ENCODE measurements around the gene BIRC7.

- TF ChIP-seq ZNF384 (IDR thresholded peaks at IDR 0.05) (no peak), SUZ12 (IDR thresholded peaks at IDR 0.05) (no peak), HDGF (IDR thresholded peaks at IDR 0.05; ENCODE audit: borderline replicate concordance) (no peak), PKNOX1 (IDR thresholded peaks at IDR 0.05) (no peak), LEF1 (IDR thresholded peaks at IDR 0.05; ENCODE audit: borderline replicate concordance) (no peak), BHLHE40 (IDR thresholded peaks at IDR 0.05; ENCODE audit: borderline replicate concordance) (no peak), TARDBP (IDR thresholded peaks at IDR 0.05) (no peak), FOXK2 (IDR thresholded peaks at IDR 0.05) (no peak), FOXM1 (IDR thresholded peaks at IDR 0.05; ENCODE audit: borderline replicate concordance) (no peak), ELF4 (IDR thresholded peaks at IDR 0.05) (no peak), NFRKB (IDR thresholded peaks at IDR 0.05) (no peak)
Measured at GRCh38 chr20:63253438-63254231, 17.9 kb downstream of the BIRC7 start.

Data from HEK293T (cell line).